NCI-H1048 (cell line): Measurements from ENCODE around the gene PAWR.
"Not testable (repeated sequence)": the region's sequence is repeated elsewhere in the genome, so short reads cannot be mapped to it uniquely, and the experiment has no call there.

Experiments
- DNase-seq: peaks from one replicate; lab custom pipeline; 2025; lab: John Stamatoyannopoulos, UW

Gene PAWR

DNA sequence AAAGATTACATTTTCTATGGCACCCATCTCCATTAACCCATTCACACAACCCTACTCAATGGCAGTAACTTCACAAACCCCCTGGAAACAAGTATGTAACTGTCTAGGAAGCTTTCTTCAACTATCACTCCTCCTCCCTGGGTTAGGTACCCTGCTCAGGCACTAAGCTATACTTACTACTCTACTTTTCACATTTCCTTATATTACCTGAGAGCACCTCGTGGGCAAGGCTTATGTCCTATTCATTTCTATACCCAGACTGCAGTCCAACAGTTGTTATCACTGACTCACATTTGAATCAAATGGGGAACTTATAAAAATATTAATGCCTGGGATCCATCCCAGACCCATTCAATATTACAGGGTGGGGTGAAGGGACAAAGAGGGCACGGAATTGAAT lies 4.6 kb downstream of the PAWR start:
- no peak for DNase-seq

DNA sequence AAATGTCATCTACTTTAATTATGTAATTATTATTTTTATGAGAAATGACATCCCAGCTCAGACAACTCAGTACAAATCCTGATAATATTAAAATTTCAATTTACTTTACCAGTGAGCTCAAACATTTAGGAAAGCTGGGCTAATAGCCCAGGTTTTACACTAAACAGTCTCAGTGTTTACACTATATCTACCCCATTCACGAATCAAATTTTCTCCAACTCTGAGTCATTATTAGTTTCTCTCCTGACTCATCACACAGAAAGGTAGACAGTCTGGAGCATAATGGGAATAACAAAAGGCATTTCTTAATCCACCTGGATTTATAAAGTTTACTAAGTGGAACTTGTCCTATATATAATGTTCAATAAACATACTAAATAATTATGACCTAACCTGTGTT lies 5.7 kb downstream of the PAWR start:
- no peak for DNase-seq

GRCh38 chr12:79684338-79684737 lies 6.4 kb downstream of the PAWR start:
- DNase-seq, result not testable (repeated sequence)

DNA sequence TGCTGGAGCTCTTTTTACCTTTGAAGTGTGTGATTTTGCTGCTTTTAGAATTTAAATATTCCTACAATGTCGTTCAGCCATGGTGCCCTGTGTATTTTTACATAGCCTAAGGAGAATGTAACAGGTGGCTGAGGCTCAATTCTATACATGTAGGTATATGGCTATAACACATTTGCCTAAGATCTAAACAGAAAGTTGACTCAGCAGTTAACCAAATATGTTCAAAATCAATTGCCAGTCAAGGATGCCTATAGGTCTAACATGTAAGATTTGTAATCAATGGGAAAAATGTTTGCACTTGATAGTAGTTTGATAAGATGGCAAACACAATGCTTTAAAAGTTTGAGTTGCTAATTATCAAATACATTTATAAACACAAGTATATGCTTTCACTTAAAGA lies 8.2 kb downstream of the PAWR start:
- DNase-seq, result no peak

- no peak for DNase-seq
Observed at GRCh38 chr12:79681008-79681590, 9.7 kb downstream of the PAWR start.

DNA sequence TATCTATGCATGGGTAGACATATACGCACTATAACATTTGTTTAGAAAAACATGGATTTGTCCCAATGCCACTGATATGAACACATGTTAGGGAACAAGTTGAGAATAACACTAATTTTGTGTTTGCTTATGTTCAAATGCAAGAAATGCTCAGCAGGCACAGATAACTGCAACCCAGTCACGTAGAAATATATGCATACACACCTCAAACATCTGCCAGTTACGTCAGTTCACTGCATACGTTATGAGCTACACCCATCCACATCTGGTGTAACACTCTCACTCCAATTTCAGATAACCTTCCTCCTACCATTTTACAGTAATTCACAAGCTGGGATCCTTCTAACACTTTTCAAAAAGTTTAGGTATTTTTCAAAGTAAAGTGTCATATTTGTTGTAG lies 10.7 kb downstream of the PAWR start:
- DNase-seq, result no peak

GRCh38 chr12:79678306-79678705 lies 12.5 kb downstream of the PAWR start:
- no peak for DNase-seq

DNA sequence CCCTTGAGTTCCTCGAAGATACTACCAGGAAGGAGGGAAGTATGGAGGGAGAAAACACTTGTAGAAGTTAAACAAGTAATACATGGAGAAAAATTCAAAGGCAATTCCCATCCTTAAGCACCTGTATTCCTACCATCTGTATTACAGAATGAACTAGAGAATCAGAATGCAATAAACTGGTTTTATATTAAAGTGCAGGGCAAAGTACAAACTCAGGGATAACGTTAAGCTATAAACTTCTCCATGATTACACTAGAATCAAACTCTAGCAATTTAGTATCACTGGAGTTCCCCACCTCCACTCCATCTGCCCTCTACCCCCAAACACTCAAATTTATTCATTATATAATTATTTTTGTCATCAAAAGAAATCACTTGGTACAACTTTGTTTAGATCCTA lies 13.1 kb downstream of the PAWR start:
- DNase-seq, result no peak

GRCh38 chr12:79676579-79676978 lies 14.2 kb downstream of the PAWR start:
- no peak for DNase-seq

DNA sequence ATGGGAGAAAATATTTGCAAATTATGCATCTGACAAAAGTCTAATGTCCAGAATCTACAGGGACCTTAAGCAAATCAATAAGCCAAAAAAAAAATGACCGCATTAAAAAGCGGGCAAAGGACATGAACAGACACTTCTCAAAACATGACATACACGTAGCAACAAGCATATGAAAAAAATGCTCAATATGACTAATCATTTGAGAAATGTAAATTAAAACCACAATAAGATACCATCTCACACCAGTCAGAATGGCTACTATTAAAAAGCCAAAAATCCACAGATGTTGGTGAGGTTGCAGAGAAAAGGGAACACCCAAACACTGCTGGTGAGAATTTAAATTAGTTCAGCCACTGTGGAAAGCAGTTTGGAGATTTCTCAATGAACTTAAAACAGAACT lies 16.1 kb downstream of the PAWR start:
- no peak for DNase-seq

- DNase-seq, result no peak
Observed at GRCh38 chr12:79673354-79673753, 17.4 kb downstream of the PAWR start.

DNA sequence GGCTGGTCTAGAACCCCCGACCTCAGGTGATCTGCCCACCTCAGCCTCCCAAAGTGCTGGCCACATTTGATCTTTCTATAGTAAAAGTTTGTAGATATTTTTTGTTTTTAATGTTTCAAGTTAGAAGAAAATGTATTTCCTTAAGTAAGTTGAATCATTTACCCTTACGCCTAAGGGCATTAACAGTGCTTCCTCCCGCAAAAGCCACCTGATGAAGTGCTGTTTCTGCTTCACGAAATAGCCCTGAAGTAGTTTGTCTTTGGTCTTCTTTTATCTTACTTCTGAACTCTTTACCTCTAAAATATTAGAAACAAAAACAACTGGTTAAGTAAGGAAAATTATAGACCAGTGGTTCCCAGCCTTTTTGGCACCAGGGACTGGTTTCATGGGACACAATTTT lies 22.7 kb downstream of the PAWR start:
- DNase-seq, result no peak

DNA sequence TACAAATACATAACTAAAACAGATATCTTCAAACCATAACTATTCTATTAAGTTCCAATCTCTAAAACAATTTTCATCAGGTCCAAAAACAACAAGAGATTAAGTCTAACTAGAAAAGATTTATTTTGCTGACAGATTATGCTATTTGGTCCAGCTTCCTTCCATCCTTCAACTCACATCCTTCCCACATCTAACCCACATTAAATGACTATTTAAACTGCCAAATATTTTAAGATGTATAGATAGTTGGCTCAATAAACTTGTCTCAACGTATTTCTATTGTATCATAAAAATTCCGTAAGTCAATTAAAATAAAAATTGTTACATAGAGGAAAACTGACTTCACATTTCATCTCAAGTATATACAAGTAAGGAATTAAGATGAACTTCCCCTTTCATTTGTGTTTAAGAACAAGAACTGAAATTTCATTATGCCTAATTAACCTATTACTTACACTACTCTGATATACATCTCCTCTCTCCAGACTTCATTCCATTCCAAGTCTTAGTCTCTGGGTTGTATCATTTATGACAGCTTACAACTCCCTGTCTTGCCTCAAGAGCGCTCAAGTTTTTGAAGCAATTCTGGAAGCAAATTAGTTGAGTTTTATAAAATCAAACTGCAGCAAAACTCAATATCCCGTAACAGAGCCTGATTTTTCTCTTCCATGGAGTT lies 25.4 kb downstream of the PAWR start:
- no peak for DNase-seq

DNA sequence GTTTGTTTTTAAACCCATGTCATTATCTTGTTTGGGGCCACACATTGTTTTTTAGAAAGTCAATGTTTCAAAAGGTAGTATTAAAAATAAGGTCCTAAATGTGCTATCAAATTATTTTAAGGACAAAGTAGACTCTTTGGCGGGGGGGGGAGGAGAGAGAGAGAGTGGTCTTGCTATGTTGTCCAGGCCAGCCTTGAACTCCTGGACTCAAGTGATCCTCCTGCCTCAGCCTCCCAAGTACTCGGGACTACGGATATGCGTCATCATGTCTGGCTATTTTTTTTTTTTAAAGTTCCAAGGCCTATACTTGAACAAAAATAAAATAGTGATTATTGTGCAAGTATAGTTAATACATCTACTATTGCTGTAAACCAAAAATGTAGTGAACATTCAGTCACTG lies 26.2 kb downstream of the PAWR start:
- no peak for DNase-seq

DNA sequence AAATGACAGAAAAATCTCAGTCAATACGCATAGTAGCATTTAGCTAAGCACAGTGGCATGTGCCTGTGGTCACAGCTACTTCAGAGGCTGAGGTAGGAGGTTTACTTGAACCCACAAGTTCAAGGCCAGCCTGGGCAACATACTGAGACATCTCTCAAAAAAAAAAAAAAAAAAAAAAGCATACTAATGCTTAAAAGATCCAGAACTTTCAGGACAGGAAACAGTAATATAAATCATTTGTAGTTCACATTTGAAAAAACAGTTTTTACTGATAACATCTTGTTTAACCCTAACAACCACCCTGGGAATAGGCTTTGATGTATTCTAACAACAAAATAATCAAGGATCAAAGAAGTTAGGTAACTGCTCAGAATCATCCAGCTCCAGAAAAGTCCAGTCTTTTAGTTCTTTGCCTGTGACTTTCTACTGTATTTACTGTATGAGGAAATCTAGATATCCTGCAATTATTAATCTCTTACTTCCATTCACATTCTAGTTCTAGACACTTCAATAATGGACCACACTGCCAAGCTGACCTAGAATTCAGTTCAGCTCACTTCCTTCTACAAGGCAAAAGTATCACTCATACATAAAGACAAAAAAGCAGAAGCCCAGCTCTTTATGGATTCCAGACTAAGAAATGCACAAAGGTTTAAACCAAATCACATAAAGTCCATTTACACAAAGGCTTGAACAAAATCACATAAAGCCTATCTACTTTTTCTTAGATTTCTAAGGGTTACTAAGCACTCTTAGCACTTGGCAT lies 28.5 kb downstream of the PAWR start:
- no peak for DNase-seq

DNA sequence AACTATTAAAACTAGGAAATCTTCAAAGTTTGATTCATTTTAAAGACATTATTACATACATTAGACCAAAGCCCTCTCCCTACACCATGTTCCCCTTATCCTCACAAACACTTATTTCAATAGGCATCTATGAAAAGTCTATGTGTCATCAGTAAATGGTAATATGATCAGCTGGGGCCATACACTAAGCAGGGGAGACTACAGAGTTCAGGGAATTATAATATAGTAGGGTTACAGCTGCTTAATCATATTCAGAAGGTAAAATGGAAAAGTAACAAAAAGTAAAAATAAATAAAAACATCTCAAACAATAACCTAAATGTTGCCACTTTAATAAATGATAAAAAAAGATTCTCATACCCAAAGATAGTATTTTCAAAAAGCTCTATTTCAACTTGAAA lies 29.1 kb downstream of the PAWR start:
- DNase-seq, result no peak

DNA sequence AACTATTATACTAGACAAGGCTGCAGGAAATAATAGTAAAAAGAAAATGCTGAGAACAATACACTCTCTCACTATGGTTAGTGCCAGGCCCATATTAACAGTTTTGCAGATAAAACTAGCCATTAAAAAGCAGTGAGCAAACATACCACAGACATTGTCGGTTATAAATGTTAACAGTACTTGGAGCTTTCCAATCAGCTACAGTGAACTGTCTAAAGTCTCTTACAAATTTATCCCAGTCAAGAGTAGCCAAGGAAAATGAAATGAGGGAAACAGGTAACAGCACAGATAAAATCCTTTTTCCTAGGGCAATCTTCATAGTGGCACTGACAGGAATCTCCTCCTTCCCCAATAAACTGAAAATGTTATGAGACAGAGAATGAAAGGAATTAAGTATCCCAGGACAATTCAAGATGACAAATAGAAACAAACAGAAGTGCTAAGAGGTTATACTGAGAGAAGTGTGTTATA lies 30.8 kb downstream of the PAWR start:
- DNase-seq, result no peak

DNA sequence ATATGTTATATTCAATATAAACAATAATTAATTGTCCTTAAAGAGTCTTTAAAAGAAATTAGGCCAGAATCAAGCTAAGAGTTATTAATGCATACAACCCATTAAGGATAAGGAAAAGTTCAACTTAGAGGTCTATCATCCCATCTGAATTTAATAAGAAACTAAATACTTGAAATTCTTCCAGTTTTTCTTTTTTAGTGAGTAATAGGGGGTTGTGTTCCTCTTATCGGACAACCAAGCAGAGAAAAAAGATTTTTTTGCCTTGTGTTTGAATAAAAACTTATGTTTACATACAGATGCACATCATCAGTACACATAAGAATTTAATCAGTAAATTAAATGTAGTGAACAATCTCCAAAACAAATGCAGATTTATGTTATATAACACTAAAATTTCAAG lies 32.5 kb downstream of the PAWR start:
- no peak for DNase-seq

- no peak for DNase-seq
Observed at GRCh38 chr12:79657136-79657535, 33.6 kb downstream of the PAWR start.

GRCh38 chr12:79655036-79655435 lies 35.7 kb downstream of the PAWR start:
- no peak for DNase-seq

GRCh38 chr12:79652521-79652920 lies 38.2 kb downstream of the PAWR start:
- DNase-seq, result no peak

DNA sequence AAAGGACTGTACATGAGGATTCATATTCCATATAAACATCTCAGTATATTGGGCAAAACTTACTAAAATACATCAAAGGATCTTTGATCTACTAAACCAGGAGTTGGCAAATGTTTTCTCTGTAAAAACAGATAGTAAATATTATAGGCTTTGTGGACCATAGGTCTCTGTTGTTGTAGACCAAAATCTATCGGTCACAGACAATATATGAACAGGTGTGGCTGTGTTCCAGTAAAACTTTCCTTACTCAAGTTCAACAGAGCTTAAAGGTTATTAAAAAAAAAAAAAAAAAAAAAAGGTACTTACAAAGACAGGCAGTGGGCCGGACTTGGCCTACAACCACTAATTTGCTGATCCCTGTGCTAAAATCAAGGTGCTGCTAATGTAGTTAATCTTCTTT lies 40.3 kb downstream of the PAWR start:
- no peak for DNase-seq

DNA sequence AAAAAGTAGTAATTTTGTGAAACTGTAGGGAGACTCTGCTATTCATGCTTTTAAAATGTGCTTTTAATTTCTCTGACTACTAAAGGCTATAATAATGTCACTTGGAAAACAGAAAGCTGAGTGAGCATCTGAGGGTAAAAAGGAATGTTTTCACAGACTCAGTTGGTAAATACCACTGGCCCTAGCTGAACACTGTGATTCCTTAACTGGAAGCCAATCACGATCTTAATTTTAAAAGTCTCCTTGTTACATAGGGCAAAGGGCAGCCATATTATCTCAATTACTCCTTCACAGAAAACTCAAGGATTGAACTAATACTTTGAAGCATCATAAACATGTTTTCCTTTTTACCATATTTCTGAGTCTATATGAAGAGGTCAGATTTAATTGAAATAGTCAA lies 41.9 kb downstream of the PAWR start:
- DNase-seq, result no peak
